Natural killer cell (primary cell): ENCODE results near the gene GRIK5. TPM values are rescaled to one million over a fixed set of nuclear protein-coding genes. Genes with fewer than 3 reads are reported as not detected.

Experiments used
- ATAC-seq, 3 donors: fragments of 150-1000 bp in 2 of 3; fragments of 200-7000 bp in 1 of 3; cut with Tn5 transposase; 1 replicate in 1 of 3; 2 replicates in 2 of 3; pipeline ENCODE4 v1.10.0; 2021; ENCODE audit warnings: mild to moderate bottlenecking in 2 of 3, moderate library complexity in 2 of 3
- DNase-seq, 2 donors: peaks; one replicate each; pipeline versions ENCODE4 v3.0.0 to v3.0.0-alpha.2; 2013 to 2021; ENCODE audit warnings: mixed read lengths in 1 of 2
- H3K27ac ChIP-seq: one replicate; pipeline ENCODE4 v1.5.1; 2013; ENCODE audit warnings: mild to moderate bottlenecking, low read length
- H3K27me3 ChIP-seq: one replicate; pipeline ENCODE4 v1.6.1; 2013; ENCODE audit warnings: low read length; ENCODE audit not compliant: control insufficient read depth, insufficient read depth
- H3K36me3 ChIP-seq: one replicate; pipeline ENCODE4 v1.6.1; 2013; ENCODE audit warnings: low read length; ENCODE audit not compliant: control insufficient read depth, insufficient read depth
- H3K4me1 ChIP-seq: one replicate; pipeline ENCODE4 v1.6.1; 2013; ENCODE audit warnings: low read length; ENCODE audit not compliant: control insufficient read depth, insufficient read depth
- H3K4me3 ChIP-seq: one replicate; pipeline ENCODE4 v1.5.1; 2013; ENCODE audit warnings: low read length
- H3K9me3 ChIP-seq: one replicate; pipeline ENCODE4 v1.6.1; 2013; ENCODE audit warnings: low read length; ENCODE audit not compliant: control insufficient read depth, insufficient read depth
- H3K27ac Mint-ChIP-seq, 2 donors: one replicate each; pipeline ENCODE4 v1.8.0; 2022; ENCODE audit warnings: mild to moderate bottlenecking in 2 of 2, mixed read lengths in 2 of 2, moderate library complexity in 1 of 2
- H3K27me3 Mint-ChIP-seq, 2 donors: one replicate each; pipeline ENCODE4 v1.8.0; 2022; ENCODE audit warnings: low read depth in 2 of 2, mixed read lengths in 2 of 2
- H3K36me3 Mint-ChIP-seq: one replicate; pipeline ENCODE4 v1.8.0; 2022; ENCODE audit warnings: mixed read lengths
- H3K4me1 Mint-ChIP-seq, 2 donors: one replicate each; pipeline ENCODE4 v1.8.0; 2022; ENCODE audit warnings: mixed read lengths in 2 of 2
- H3K4me3 Mint-ChIP-seq: one replicate; pipeline ENCODE4 v1.8.0; 2022; ENCODE audit warnings: mild to moderate bottlenecking, moderate library complexity, mixed read lengths
- H3K9me3 Mint-ChIP-seq, 2 donors: one replicate each; pipeline ENCODE4 v1.8.0; 2022; ENCODE audit warnings: mixed read lengths in 2 of 2
- WGBS: methylation state at CpG from one replicate; pipeline ENCODE4 v1.1.7; 2013; ENCODE audit warnings: missing lambda C conversion rate; ENCODE audit not compliant: insufficient coverage; 5-methylcytosine and 5-hydroxymethylcytosine counted together
- intact Hi-C: fragments of 100-400 bp; cut with micrococcal nuclease; formaldehyde crosslinking; loops from one replicate; pipeline ENCODE4 v1.14.2; 2022
- total RNA-seq, 4 donors: library from RNA; stranded (reverse); fragments of 120-200 nt in 1 of 4; gene quantifications; one replicate each; pipeline versions ENCODE4 v1.2.3 to v1.2.4, GENCODE V29; 2013 to 2022
- TF ChIP-seq, protein P1 (sequence below): fragments of 200-600 bp; IDR thresholded peaks from one replicate; pipeline ENCODE4 v1.8.0; 2022; ENCODE audit warnings: antibody characterized with exemption

Gene GRIK5
- total RNA-seq, 3 donors from 2014 or later (not counting 1 experiment from before 2014, with no cell fraction given), result 0.31 to 2.1 TPM; not detected in 1

DNA sequence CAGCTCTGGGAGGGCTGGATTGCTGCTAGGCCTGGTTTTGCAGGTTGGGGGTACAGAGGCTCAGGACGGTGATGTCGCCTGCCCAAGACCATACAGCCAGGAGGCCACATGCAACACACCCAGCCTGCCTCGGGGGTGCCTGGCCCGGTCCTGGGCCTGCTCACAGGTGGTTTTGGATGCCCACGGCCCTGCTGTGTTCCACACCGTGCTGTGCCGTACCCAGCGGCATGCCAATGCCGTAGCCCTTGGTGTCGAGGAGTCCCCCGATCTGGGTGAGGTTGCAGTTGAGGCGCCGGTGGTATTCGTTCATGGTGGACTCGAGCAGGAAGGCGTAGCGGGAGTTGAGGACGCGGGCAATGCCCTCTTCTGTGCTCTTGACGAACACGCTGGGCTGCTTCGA is 64.5 kb downstream of the GRIK5 start:
- ATAC-seq (no peak), DNase-seq (no peak)
- no peaks in the 10 kb centered on the region for H3K36me3 ChIP-seq
- no peaks in the 10 kb centered on the region for H3K9me3 Mint-ChIP-seq
- no peak overlapping the region for H3K27ac Mint-ChIP-seq
- H3K4me3 Mint-ChIP-seq, result no peak overlapping the region
- TF ChIP-seq, protein P1, sequence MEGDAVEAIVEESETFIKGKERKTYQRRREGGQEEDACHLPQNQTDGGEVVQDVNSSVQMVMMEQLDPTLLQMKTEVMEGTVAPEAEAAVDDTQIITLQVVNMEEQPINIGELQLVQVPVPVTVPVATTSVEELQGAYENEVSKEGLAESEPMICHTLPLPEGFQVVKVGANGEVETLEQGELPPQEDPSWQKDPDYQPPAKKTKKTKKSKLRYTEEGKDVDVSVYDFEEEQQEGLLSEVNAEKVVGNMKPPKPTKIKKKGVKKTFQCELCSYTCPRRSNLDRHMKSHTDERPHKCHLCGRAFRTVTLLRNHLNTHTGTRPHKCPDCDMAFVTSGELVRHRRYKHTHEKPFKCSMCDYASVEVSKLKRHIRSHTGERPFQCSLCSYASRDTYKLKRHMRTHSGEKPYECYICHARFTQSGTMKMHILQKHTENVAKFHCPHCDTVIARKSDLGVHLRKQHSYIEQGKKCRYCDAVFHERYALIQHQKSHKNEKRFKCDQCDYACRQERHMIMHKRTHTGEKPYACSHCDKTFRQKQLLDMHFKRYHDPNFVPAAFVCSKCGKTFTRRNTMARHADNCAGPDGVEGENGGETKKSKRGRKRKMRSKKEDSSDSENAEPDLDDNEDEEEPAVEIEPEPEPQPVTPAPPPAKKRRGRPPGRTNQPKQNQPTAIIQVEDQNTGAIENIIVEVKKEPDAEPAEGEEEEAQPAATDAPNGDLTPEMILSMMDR, result no peak
- no peaks in the 10 kb centered on the region for H3K4me1 Mint-ChIP-seq
- H3K27me3 ChIP-seq, result no peaks in the 10 kb centered on the region
- intact Hi-C loops, result no loop called here
- no peak overlapping the region for H3K4me3 ChIP-seq
- no peaks in the 10 kb centered on the region for H3K4me1 ChIP-seq
- H3K27me3 Mint-ChIP-seq, result peaks cover 28 to 33% of the 10 kb centered on the region in 2 donors
- no peak overlapping the region for H3K27ac ChIP-seq
- no peaks in the 10 kb centered on the region for H3K9me3 ChIP-seq
- 93% methylated on average over 22 of the region's 22 CpGs for WGBS
- no peaks in the 10 kb centered on the region for H3K36me3 Mint-ChIP-seq

DNA sequence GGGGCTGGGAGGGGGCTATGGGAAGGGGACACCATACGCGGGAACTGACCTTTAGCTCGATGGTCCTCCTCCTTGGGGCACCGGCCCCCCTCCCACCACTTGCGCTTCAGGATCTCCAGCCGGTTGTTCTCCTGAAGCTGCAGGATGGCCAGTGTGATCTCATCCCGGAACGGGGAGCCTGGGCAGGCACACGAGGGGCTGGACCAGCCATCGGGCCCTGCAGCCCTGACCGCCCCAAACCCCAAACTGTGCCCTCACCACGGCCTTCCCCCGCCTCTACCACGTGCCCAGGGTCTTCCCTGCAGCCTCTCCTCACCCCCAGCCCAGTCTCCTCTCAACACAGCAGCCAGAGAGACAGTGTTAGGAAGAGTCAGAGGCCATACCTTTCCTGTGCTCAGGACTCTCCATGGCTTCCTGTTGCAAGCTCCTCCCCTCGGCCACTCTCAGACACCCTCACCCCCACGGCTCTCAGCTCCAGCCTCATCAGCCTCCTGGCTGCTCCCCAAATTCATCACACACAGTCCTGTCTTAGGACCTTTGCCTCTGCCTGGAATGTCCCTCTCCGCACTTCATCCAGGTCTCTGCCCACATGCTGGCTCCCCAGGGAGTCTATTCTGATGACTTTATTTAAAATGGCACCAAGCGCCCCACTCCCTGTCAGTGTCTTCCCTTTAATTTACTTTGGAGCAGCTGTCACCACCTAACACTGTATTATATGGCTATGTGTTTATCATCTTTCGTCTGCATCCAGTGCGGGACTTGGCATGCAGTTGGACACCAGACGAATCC is 66.3 kb downstream of the GRIK5 start:
- TF ChIP-seq, protein P1, result no peak

DNA sequence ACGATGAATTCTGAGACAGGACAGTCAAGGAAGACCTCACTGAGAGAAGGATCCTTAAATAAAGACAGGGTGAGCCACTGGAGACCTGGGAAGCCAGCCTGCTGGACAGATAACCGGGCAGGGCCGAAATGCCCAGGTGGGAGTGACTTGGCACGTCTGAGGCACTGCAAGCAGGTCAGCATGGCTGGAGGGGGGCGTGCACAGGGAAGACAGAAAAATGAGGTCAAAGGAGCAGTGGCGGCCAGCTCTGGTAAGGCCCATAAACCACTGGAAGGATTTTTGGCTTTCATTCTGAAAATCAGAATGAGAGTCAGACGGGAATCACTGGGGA is 70.2 kb downstream of the GRIK5 start:
- Mint-ChIP-seq H3K9me3 (no peaks in the 10 kb centered on the region), H3K4me1 (peaks cover 4 to 27% of the 10 kb centered on the region in 2 donors), H3K27ac (no peak overlapping the region), H3K4me3 (no peak overlapping the region), H3K36me3 (no peaks in the 10 kb centered on the region), H3K27me3 (peaks cover 54 to 65% of the 10 kb centered on the region in 2 donors)
- TF ChIP-seq, protein P1, result no peak
- Histone ChIP-seq H3K36me3 (no peaks in the 10 kb centered on the region), H3K27ac (no peak overlapping the region), H3K4me3 (no peak overlapping the region), H3K9me3 (no peaks in the 10 kb centered on the region), H3K27me3 (peaks cover 23% of the 10 kb centered on the region), H3K4me1 (peaks cover 11% of the 10 kb centered on the region)
- 92% methylated on average over 7 of the region's 7 CpGs for WGBS
- DNase-seq (no peak), ATAC-seq (no peak)
- intact Hi-C loops, result no loop called here

More for the DNA sequence above, 66.3 kb downstream of the GRIK5 start:
- Histone ChIP-seq H3K36me3 (no peaks in the 10 kb centered on the region), H3K27me3 (peaks cover 4% of the 10 kb centered on the region), H3K27ac (no peak overlapping the region), H3K9me3 (no peaks in the 10 kb centered on the region), H3K4me3 (no peak overlapping the region), H3K4me1 (no peaks in the 10 kb centered on the region)
- peaks cover 40 to 48% of the 10 kb centered on the region in 2 donors for H3K27me3 Mint-ChIP-seq
- intact Hi-C loops, result no loop called here
- ATAC-seq (no peak), DNase-seq (no peak)
- peaks cover 0 to 5% of the 10 kb centered on the region in 2 donors for H3K4me1 Mint-ChIP-seq
- no peaks in the 10 kb centered on the region for H3K36me3 Mint-ChIP-seq
- WGBS, result 87% methylated on average over 20 of the region's 21 CpGs
- no peak overlapping the region for H3K27ac Mint-ChIP-seq
- no peaks in the 10 kb centered on the region for H3K9me3 Mint-ChIP-seq
- no peak overlapping the region for H3K4me3 Mint-ChIP-seq
